Mucosa of descending colon (tissue), 3 donors: Measurements from ENCODE around the gene PCMTD2. TPM values are rescaled to one million over a fixed set of nuclear protein-coding genes. Genes with fewer than 3 reads are reported as not detected.

Experiments used
- ATAC-seq: fragments of 200-7000 bp; cut with Tn5 transposase; one replicate; pipeline ENCODE4 v1.9.1; 2020; ENCODE audit warnings: mild to moderate bottlenecking, moderate library complexity
- DNase-seq, 3 donors: peaks; one replicate each; pipeline ENCODE4 v3.0.0-alpha.2; 2020
- H3K36me3 ChIP-seq: fragments of 200-600 bp; one replicate; pipeline ENCODE4 v1.8.0; 2021; ENCODE audit warnings: low read depth, mild to moderate bottlenecking
- H3K4me1 ChIP-seq: fragments of 200-600 bp; one replicate; pipeline ENCODE4 v1.8.0; 2021; ENCODE audit warnings: low read depth, mild to moderate bottlenecking
- H3K4me3 ChIP-seq: fragments of 200-600 bp; one replicate; pipeline ENCODE4 v1.8.0; 2021; ENCODE audit warnings: mild to moderate bottlenecking
- H3K9me3 ChIP-seq: fragments of 200-600 bp; one replicate; pipeline ENCODE4 v1.8.0; 2021; ENCODE audit warnings: mild to moderate bottlenecking
- CTCF ChIP-seq: fragments of 200-600 bp; IDR thresholded peaks from one replicate; pipeline ENCODE4 v1.8.0; 2022; ENCODE audit warnings: antibody characterized with exemption, mild to moderate bottlenecking
- intact Hi-C, 2 donors: fragments of 100-400 bp; cut with DNase I in 1 of 2; cut with micrococcal nuclease in 1 of 2; formaldehyde crosslinking; loops; one replicate each; pipeline versions ENCODE4 v1.11.0 to v1.11.1; 2022; cut with DNase I, micrococcal nuclease
- total RNA-seq, 3 donors: library from RNA; stranded (reverse); fragmentation: NEBNext Ultra II Directional in 2 of 3; extraction: Animal tissue kit (Norgen Biotek cat#: 25700) in 2 of 3; gene quantifications; one replicate each; pipeline versions ENCODE4 v1.2.1 to v1.2.4, GENCODE V29; 2021 to 2023
- donor health status: DM: no; HTN: no; CAD: no; lungs with moderate emphysema.
- donor health status: DM: no; HTN: no; CAD: no.
- donor health status: DM: no; HTN: yes; CAD: no.

The PCMTD2 gene
- total RNA-seq, 3 donors from 2014 or later = 31.1 to 47.4 (median 34.9) TPM

GRCh38 chr20:64254571-64255360, 782 bp upstream of the PCMTD2 start:
- Histone ChIP-seq H3K4me3 (peak overlapping the region; percentile 48), H3K36me3 (no peaks in the 10 kb centered on the region), H3K4me1 (peaks cover 6% of the 10 kb centered on the region), H3K9me3 (no peaks in the 10 kb centered on the region)
- no peak for TF ChIP-seq CTCF
- intact Hi-C loops = no loop called here
- ATAC-seq (no peak), DNase-seq (no peak)

- no peak for TF ChIP-seq CTCF
- intact Hi-C loops = no loop called here
- no peaks in the 10 kb centered on the region for H3K36me3 ChIP-seq
- H3K4me1 ChIP-seq = peaks cover 6% of the 10 kb centered on the region
- no peak for DNase-seq
- no peak overlapping the region for H3K4me3 ChIP-seq
- no peak for ATAC-seq
- no peaks in the 10 kb centered on the region for H3K9me3 ChIP-seq
Measured at GRCh38 chr20:64256282-64256935, 861 bp downstream of the PCMTD2 start.

- peaks cover 6% of the 10 kb centered on the region for H3K4me1 ChIP-seq
- DNase-seq (no peak), ATAC-seq (no peak)
- intact Hi-C loops = no loop called here
- no peaks in the 10 kb centered on the region for H3K9me3 ChIP-seq
- H3K4me3 ChIP-seq = no peak overlapping the region
- TF ChIP-seq CTCF = no peak
- H3K36me3 ChIP-seq = no peaks in the 10 kb centered on the region
Measured at GRCh38 chr20:64257107-64257757, 1.7 kb downstream of the PCMTD2 start.

GRCh38 chr20:64258071-64258823, 2.7 kb downstream of the PCMTD2 start:
- Histone ChIP-seq H3K4me1 (peaks cover 6% of the 10 kb centered on the region), H3K9me3 (no peaks in the 10 kb centered on the region), H3K4me3 (no peak overlapping the region), H3K36me3 (no peaks in the 10 kb centered on the region)
- intact Hi-C loops = no loop called here
- TF ChIP-seq CTCF = no peak
- DNase-seq (no peak), ATAC-seq (no peak)

- no peak for ATAC-seq
- H3K36me3 ChIP-seq = no peaks in the 10 kb centered on the region
- H3K4me3 ChIP-seq = no peak overlapping the region
- peaks cover 6% of the 10 kb centered on the region for H3K4me1 ChIP-seq
- intact Hi-C loops = no loop called here
- TF ChIP-seq CTCF = no peak
- no peaks in the 10 kb centered on the region for H3K9me3 ChIP-seq
- DNase-seq = no peak
Measured at GRCh38 chr20:64260239-64260638, 4.7 kb downstream of the PCMTD2 start.
